H9 (cell line): ENCODE results near the gene CENPM. TPM values are rescaled to one million over a fixed set of nuclear protein-coding genes. Genes with fewer than 3 reads are reported as not detected.
A peak's percentile ranks its signal among the peaks of the same experiment; 100 is the strongest.

Experiments
- DNase-seq: peaks from one replicate; pipeline ENCODE4 v3.0.0-alpha.2; 2017
- H2AFZ ChIP-seq: one replicate; pipeline ENCODE4 v1.6.1; 2013; ENCODE audit warnings: mild to moderate bottlenecking, low read length, control low read depth, moderate library complexity
- H2AK5ac ChIP-seq: 2 replicates; pipeline ENCODE4 v1.6.1; 2013; ENCODE audit warnings: low read length, control low read depth, mixed read lengths; ENCODE audit not compliant: insufficient read length
- H2BK120ac ChIP-seq: one replicate; pipeline ENCODE4 v1.6.1; 2013; ENCODE audit warnings: low read depth, mild to moderate bottlenecking, low read length, control low read depth, inconsistent platforms; ENCODE audit not compliant: poor library complexity, severe bottlenecking
- H2BK12ac ChIP-seq: 2 replicates; pipeline ENCODE4 v1.6.1; 2013; ENCODE audit warnings: low read length, control low read depth, mixed read lengths, low read depth; ENCODE audit not compliant: insufficient read length
- H2BK15ac ChIP-seq: 2 replicates; pipeline ENCODE4 v1.6.1; 2013; ENCODE audit warnings: low read depth, low read length, control low read depth
- H2BK20ac ChIP-seq: one replicate; pipeline ENCODE4 v1.6.1; 2013; ENCODE audit warnings: low read depth, mild to moderate bottlenecking, low read length, control low read depth, inconsistent platforms; ENCODE audit not compliant: poor library complexity, severe bottlenecking
- H2BK5ac ChIP-seq: 2 replicates; pipeline ENCODE4 v1.6.1; 2013; ENCODE audit warnings: low read length, control low read depth, mixed read lengths; ENCODE audit not compliant: insufficient read length
- H3K14ac ChIP-seq: 2 replicates; pipeline ENCODE4 v1.6.1; 2013; ENCODE audit warnings: low read length, control low read depth; ENCODE audit not compliant: insufficient read depth
- H3K18ac ChIP-seq: 2 replicates; pipeline ENCODE4 v1.6.1; 2013; ENCODE audit warnings: low read depth, mild to moderate bottlenecking, mixed read lengths, low read length, control low read depth; ENCODE audit not compliant: insufficient read length
- H3K23ac ChIP-seq: 2 replicates; pipeline ENCODE4 v1.6.1; 2013; ENCODE audit warnings: low read length, control low read depth, mixed read lengths, low read depth; ENCODE audit not compliant: insufficient read length
- H3K23me2 ChIP-seq: 2 replicates; pipeline ENCODE4 v1.6.1; 2013; ENCODE audit warnings: low read depth, mild to moderate bottlenecking, mixed read lengths, low read length, control low read depth; ENCODE audit not compliant: insufficient read length, poor library complexity, severe bottlenecking
- H3K27ac ChIP-seq: 2 replicates; pipeline ENCODE4 v1.5.1; 2013; ENCODE audit warnings: low read length, control low read depth, mixed read lengths, low read depth; ENCODE audit not compliant: insufficient read length
- H3K27me3 ChIP-seq: 2 replicates; pipeline ENCODE4 v1.6.1; 2013; ENCODE audit warnings: low read length, control low read depth, inconsistent platforms; ENCODE audit not compliant: insufficient read depth
- H3K4ac ChIP-seq: 2 replicates; pipeline ENCODE4 v1.6.1; 2013; ENCODE audit warnings: low read depth, mild to moderate bottlenecking, control low read depth, inconsistent platforms, low read length, moderate library complexity
- H3K4me1 ChIP-seq: 2 replicates; pipeline ENCODE4 v1.6.1; 2013; ENCODE audit warnings: low read length, control low read depth, inconsistent platforms; ENCODE audit not compliant: insufficient read depth
- H3K4me2 ChIP-seq: 2 replicates; pipeline ENCODE4 v1.6.1; 2013; ENCODE audit warnings: low read length, control low read depth, mixed read lengths; ENCODE audit not compliant: insufficient read length, insufficient read depth
- H3K56ac ChIP-seq: 2 replicates; pipeline ENCODE4 v1.6.1; 2013; ENCODE audit warnings: low read depth, mild to moderate bottlenecking, mixed read lengths, low read length, control low read depth; ENCODE audit not compliant: insufficient read length
- H3K79me1 ChIP-seq: 2 replicates; pipeline ENCODE4 v1.6.1; 2013; ENCODE audit warnings: low read depth, mild to moderate bottlenecking, moderate library complexity, low read length, control low read depth, inconsistent platforms; ENCODE audit not compliant: insufficient read depth, poor library complexity, severe bottlenecking
- H3K79me2 ChIP-seq: 2 replicates; pipeline ENCODE4 v1.6.1; 2013; ENCODE audit warnings: low read length, control low read depth, inconsistent platforms; ENCODE audit not compliant: insufficient read depth
- H3K9ac ChIP-seq: 2 replicates; pipeline ENCODE4 v1.6.1; 2013; ENCODE audit warnings: low read length, control low read depth, mixed read lengths; ENCODE audit not compliant: insufficient read length; ENCODE audit errors: extremely low read depth
- H3K9me3 ChIP-seq: one replicate; pipeline ENCODE4 v1.6.1; 2013; ENCODE audit warnings: low read depth, low read length, inconsistent platforms; ENCODE audit not compliant: control insufficient read depth
- H3T11ph ChIP-seq: one replicate; pipeline ENCODE4 v1.6.1; 2013; ENCODE audit warnings: mild to moderate bottlenecking, low read length, control low read depth, inconsistent platforms
- H4K20me1 ChIP-seq: one replicate; pipeline ENCODE4 v1.6.1; 2013; ENCODE audit not compliant: control insufficient read depth, insufficient read length, insufficient read depth
- H4K5ac ChIP-seq: 2 replicates; pipeline ENCODE4 v1.6.1; 2013; ENCODE audit warnings: low read depth, mild to moderate bottlenecking, mixed read lengths, low read length, control low read depth; ENCODE audit not compliant: insufficient read length
- H4K8ac ChIP-seq: replicated peaks from 2 replicates; pipeline ENCODE4 v1.6.1; 2013; ENCODE audit warnings: low read length, control low read depth, mixed read lengths, low read depth; ENCODE audit not compliant: insufficient read length
- H4K91ac ChIP-seq: 2 replicates; pipeline ENCODE4 v1.6.1; 2013; ENCODE audit warnings: low read depth, mild to moderate bottlenecking, moderate library complexity, mixed read lengths, low read length, control low read depth; ENCODE audit not compliant: insufficient read length
- H3K27ac Mint-ChIP-seq, 3 experiments: 2 replicates in 2 of 3; 3 replicates in 1 of 3; pipeline ENCODE4 v1.8.0; 2020 to 2021; ENCODE audit warnings: mixed read lengths in 3 of 3, mild to moderate bottlenecking in 1 of 3, moderate library complexity in 1 of 3
- H3K27me3 Mint-ChIP-seq: 2 replicates; pipeline ENCODE4 v1.8.0; 2021; ENCODE audit warnings: low read depth, mild to moderate bottlenecking, moderate library complexity, mixed read lengths
- H3K36me3 Mint-ChIP-seq, 3 experiments: 2 replicates in 2 of 3; 3 replicates in 1 of 3; pipeline ENCODE4 v1.8.0; 2020 to 2021; ENCODE audit warnings: low read depth in 3 of 3, mixed read lengths in 3 of 3; ENCODE audit not compliant: insufficient read depth in 1 of 3
- H3K4me1 Mint-ChIP-seq, 2 experiments: 2 replicates each; pipeline ENCODE4 v1.8.0; 2020; ENCODE audit warnings: mixed read lengths in 2 of 2
- H3K4me3 Mint-ChIP-seq, 2 experiments: 2 replicates in 1 of 2; 3 replicates in 1 of 2; pipeline ENCODE4 v1.8.0; 2020 to 2021; ENCODE audit warnings: mild to moderate bottlenecking in 2 of 2, mixed read lengths in 2 of 2, moderate library complexity in 1 of 2
- H3K9me3 Mint-ChIP-seq, 2 experiments: 2 replicates in 1 of 2; 3 replicates in 1 of 2; pipeline ENCODE4 v1.8.0; 2020; ENCODE audit warnings: mild to moderate bottlenecking in 2 of 2, mixed read lengths in 2 of 2, moderate library complexity in 1 of 2
- CTCF ChIP-seq: fragments of 200-600 bp; sonication (generic); conservative IDR thresholded peaks from 3 replicates; pipeline ENCODE4 v1.8.0; 2021; ENCODE audit warnings: antibody characterized with exemption, mild to moderate bottlenecking
- WGBS: extraction: QIAGEN DNeasy Blood & Tissue Kit; methylation state at CpG from one replicate; pipeline ENCODE4 v1.1.7; 2013; ENCODE audit warnings: missing lambda C conversion rate, low lambda C conversion rate, mixed read lengths; ENCODE audit not compliant: insufficient read length; ENCODE audit errors: extremely low coverage; 5-methylcytosine and 5-hydroxymethylcytosine counted together
- total RNA-seq: library from RNA; stranded (reverse); gene quantifications from 2 replicates; pipeline ENCODE4 v1.2.1, GENCODE V29; 2021

CENPM gene
- total RNA-seq, 1 experiment from 2014 or later = 36.5 TPM

- H3K27me3 Mint-ChIP-seq = peaks cover 88% of the 10 kb centered on the region
- peaks cover 2% of the 10 kb centered on the region for H4K20me1 ChIP-seq
These were observed 33.0 kb downstream of the CENPM start for GRCh38 chr22:41913842-41914534.

More at GRCh38 chr22:41913842-41914534, 33.0 kb downstream of the CENPM start:
- Histone ChIP-seq H3K4me2 (no peak overlapping the region), H3K4ac (no peak overlapping the region), H3K9me3 (no peaks in the 10 kb centered on the region), H3K9ac (no peak overlapping the region), H3K14ac (no peak overlapping the region), H2BK15ac (no peak overlapping the region), H3K27ac (no peak overlapping the region), H4K5ac (no peak overlapping the region), H3K27me3 (peaks cover 62% of the 10 kb centered on the region), H2AK5ac (no peak overlapping the region), H3K23me2 (peaks cover 6% of the 10 kb centered on the region), H3T11ph (no peak overlapping the region), H3K4me1 (peaks cover 2% of the 10 kb centered on the region; the same call in 1 of the 2 replicates), H3K23ac (no peak overlapping the region), H3K56ac (no peak overlapping the region), H4K8ac (no peak overlapping the region), H2BK5ac (no peak overlapping the region), H2AFZ (no peak overlapping the region), H3K79me1 (no peaks in the 10 kb centered on the region), H2BK12ac (no peak overlapping the region), H3K79me2 (no peaks in the 10 kb centered on the region), H2BK120ac (no peak overlapping the region), H3K18ac (no peak overlapping the region), H2BK20ac (no peak overlapping the region), H4K91ac (no peak overlapping the region)
- TF ChIP-seq CTCF = no peak
- peaks cover 7 to 27% of the 10 kb centered on the region in 2 experiments; a peak in 3 of 4 replicates for H3K4me1 Mint-ChIP-seq
- H3K36me3 Mint-ChIP-seq = peaks cover 0 to 1% (median 0%) of the 10 kb centered on the region in 3 experiments; a peak in 2 of 7 replicates
- H3K9me3 Mint-ChIP-seq = no peaks in the 10 kb centered on the region; a peak in 2 of 5 replicates
- H3K27ac Mint-ChIP-seq = no peak overlapping the region
- peak overlapping the region; percentile 30 to 71; a peak in 4 of 5 replicates for H3K4me3 Mint-ChIP-seq
- peak; percentile 72 for DNase-seq
- WGBS = no CpG with 5 or more reads among the region's 79 CpGs
